Measurements from ENCODE around the gene FZD7. TPM values are rescaled to one million over a fixed set of nuclear protein-coding genes. Genes with fewer than 3 reads are reported as not detected.

FZD7 gene
- total and polyA plus RNA-seq, 10 of the 15 experiments (the other 5 are each of a cell fraction or from before 2014, with no cell fraction given) = 0.24 to 2.4 (median 0.75) TPM

DNA sequence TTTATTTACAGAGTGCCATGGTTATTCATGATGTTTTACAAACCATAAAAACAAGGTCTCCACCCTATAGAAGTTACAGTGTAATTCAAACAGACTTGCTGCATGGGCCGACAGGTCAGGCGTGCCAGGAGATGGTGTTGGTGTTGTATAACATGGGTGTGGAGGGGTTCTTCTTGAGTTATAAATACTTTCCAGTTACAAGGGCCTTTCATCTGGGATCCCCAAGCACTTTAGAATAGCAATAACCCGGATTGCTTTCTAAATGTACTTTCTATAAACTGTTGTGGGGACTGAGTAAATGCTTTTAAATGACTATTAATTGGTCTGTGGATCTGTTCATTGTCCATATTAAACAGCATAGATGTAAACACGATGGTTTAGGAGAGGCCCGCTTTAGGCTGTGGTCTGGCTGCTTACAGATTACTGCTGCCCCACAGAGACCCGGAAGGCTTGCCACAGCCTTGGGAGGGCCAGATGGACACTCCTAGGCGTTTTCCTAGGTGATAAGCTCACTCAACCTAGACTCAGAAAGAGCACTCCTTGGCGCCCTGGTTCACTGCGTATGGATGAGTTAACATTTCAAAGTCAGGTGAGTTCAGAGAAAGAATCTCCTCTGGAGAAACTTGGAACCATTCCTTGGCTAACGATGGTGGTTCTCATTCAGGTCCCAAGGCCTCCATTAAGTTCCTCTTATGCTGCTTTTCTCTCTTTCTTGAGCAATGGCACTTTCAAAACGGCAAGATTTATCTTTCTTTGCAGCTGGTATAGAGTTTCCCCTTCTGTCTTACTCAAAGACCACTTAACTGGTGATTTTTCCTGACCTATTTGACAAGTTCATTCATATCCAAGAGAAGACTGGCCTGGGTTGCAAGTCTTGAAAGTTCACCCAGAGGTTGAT is 35.8 kb downstream of the FZD7 start (continued):
- TF ChIP-seq PRDM15 (CRISPR knock-in tag; IDR thresholded peaks at IDR 0.05) (no peak), ZBTB33 (IDR thresholded peaks at IDR 0.05) (no peak), SMAD5 (IDR thresholded peaks at IDR 0.05; ENCODE audit: low read depth) (no peak)

- no TSS peak for BruUV-seq (replicated peaks)
- CTCF ChIA-PET = no interaction called here
- Histone ChIP-seq H3K4me1 (ENCODE audit: control insufficient read depth, insufficient read depth, low read length) (0 out of 2 replicates have a peak, but pooled peaks cover 2% of the 10 kb centered on the region), H3K36me3 (ENCODE audit: control insufficient read depth in 2 of 2, insufficient read depth in 2 of 2, low read length in 1 of 2) (no peaks in the 10 kb centered on the region), H3K27ac (ENCODE audit: control insufficient read depth, insufficient read depth) (no peak overlapping the region), H2AFZ (ENCODE audit: control insufficient read depth, low read depth, low read length) (no peak overlapping the region), H3K79me2 (ENCODE audit: control insufficient read depth, insufficient read depth, low read length) (no peaks in the 10 kb centered on the region), H4K20me1 (ENCODE audit: control insufficient read depth, insufficient read depth) (no peaks in the 10 kb centered on the region), H3K4me2 (ENCODE audit: control insufficient read depth, insufficient read depth) (no peak overlapping the region), H3K4me3 (no peak overlapping the region), H3K27me3 (replicated peaks in 1 of 2; ENCODE audit: control insufficient read depth in 2 of 2, insufficient read depth in 2 of 2, low read length in 1 of 2) (peaks cover 0 to 2% of the 10 kb centered on the region in 2 experiments; a peak in 1 of 4 replicates), H3K9ac (ENCODE audit: control insufficient read depth, insufficient read depth, low read length) (no peak overlapping the region), H3K9me3 (replicated peaks; ENCODE audit: control insufficient read depth, insufficient read depth, low read length) (no peaks in the 10 kb centered on the region)
- POLR2A ChIA-PET = no interaction called here
- DNase-seq (ENCODE audit: low read depth, low spot score) (no peak), FAIRE-seq (peak; percentile 41), ATAC-seq (peak; percentile 71)
- intact Hi-C loops (cut with micrococcal nuclease; ENCODE audit: unreplicated experiment) = no loop called here
- RAD21 ChIA-PET (ENCODE audit: unreplicated experiment) = no interaction called here
- SMC1A ChIA-PET (ENCODE audit: uncharacterized antibody, unreplicated experiment) = no interaction called here
- in situ Hi-C loops (cut with MboI) = no loop called here
- peak; percentile 62 for TF ChIP-seq PKNOX1 (IDR thresholded peaks at IDR 0.05)
- no peak for TF ChIP-seq BMI1 (IDR thresholded peaks at IDR 0.05; ENCODE audit: borderline replicate concordance)
- no peak for TF ChIP-seq ETV6 (conservative IDR thresholded peaks at IDR 0.05 in 1 of 2, IDR thresholded peaks at IDR 0.05 in 1 of 2; ENCODE audit: borderline replicate concordance in 1 of 2, low read depth in 1 of 2)
- no peak for TF ChIP-seq BCL11A (IDR thresholded peaks at IDR 0.05; ENCODE audit: low read depth, low read length)
- TF ChIP-seq KLF5 (IDR thresholded peaks at IDR 0.05; ENCODE audit: partially characterized antibody) = no peak
- TF ChIP-seq SMAD1 (IDR thresholded peaks at IDR 0.05; ENCODE audit: low read depth, partially characterized antibody) = no peak
- no peak for TF ChIP-seq NFIC (IDR thresholded peaks at IDR 0.05; ENCODE audit: low read depth, low read length)
- TF ChIP-seq SPI1 (IDR thresholded peaks at IDR 0.05; ENCODE audit: borderline replicate concordance, insufficient read depth, low read depth, low read length) = no peak
- 100% methylated on average over 2 of the region's 2 CpGs for WGBS (ENCODE audit: insufficient coverage, insufficient replicate concordance, low lambda C conversion rate, missing lambda C conversion rate)
Measured at GRCh38 chr2:202071107-202071506, 37.5 kb downstream of the FZD7 start.

All from GM12878 (cell line).